ENCODE data around the gene MALRD1. TPM values are rescaled to one million over a fixed set of nuclear protein-coding genes. Genes with fewer than 3 reads are reported as not detected.

Gene MALRD1
- total and polyA plus RNA-seq, 5 donors, result 0.58 to 2.7 (median 2.0) TPM

DNA sequence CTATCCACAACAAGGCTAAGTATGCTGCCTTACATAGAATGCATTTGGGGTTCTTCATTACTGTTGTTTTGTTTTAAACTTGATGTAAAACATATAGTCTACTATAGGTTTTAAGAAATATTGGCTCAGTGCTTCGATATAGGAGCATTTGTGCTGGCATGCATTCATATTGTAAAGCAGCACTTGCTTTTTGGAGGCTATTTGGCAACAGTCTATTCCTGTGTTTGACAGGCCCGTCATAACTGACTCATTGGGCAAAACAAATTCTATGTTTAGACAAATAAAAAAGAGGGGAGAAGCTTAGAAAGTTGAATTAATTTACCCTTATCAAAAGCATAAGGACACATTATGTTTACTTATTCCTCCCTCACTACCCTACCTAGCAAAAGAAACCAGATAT lies 729.2 kb downstream of the MALRD1 start:
- intact Hi-C loops (cut with DNase I), result no loop called here
- no peaks in the 10 kb centered on the region for H3K4me1 ChIP-seq (ENCODE audit: control insufficient read depth, insufficient read depth, low read length)
- H3K27ac ChIP-seq (ENCODE audit: low read length), result no peak overlapping the region
- H3K27me3 ChIP-seq (ENCODE audit: control insufficient read depth, insufficient read depth), result no peaks in the 10 kb centered on the region
- DNase-seq (no peak), ATAC-seq (no peak)
- H3K4me3 ChIP-seq (ENCODE audit: low read length), result no peak overlapping the region
- no peaks in the 10 kb centered on the region for H3K9me3 ChIP-seq (ENCODE audit: control insufficient read depth, low read length)
- WGBS, result 35% methylated on average over 2 of the region's 2 CpGs

- DNase-seq, result no peak
- Histone ChIP-seq H3K27ac (ENCODE audit: low read length) (no peak overlapping the region), H3K4me3 (ENCODE audit: low read length) (no peak overlapping the region), H3K4me1 (ENCODE audit: control insufficient read depth, insufficient read depth, low read length) (no peaks in the 10 kb centered on the region), H3K27me3 (ENCODE audit: control insufficient read depth, insufficient read depth) (no peaks in the 10 kb centered on the region), H3K9me3 (ENCODE audit: control insufficient read depth, low read length) (no peaks in the 10 kb centered on the region)
- 78% methylated on average over 2 of the region's 2 CpGs for WGBS
- no peak for ATAC-seq
- intact Hi-C loops (cut with DNase I), result no loop called here
These were observed 730.4 kb downstream of the MALRD1 start for GRCh38 chr10:19778996-19779395.

DNA sequence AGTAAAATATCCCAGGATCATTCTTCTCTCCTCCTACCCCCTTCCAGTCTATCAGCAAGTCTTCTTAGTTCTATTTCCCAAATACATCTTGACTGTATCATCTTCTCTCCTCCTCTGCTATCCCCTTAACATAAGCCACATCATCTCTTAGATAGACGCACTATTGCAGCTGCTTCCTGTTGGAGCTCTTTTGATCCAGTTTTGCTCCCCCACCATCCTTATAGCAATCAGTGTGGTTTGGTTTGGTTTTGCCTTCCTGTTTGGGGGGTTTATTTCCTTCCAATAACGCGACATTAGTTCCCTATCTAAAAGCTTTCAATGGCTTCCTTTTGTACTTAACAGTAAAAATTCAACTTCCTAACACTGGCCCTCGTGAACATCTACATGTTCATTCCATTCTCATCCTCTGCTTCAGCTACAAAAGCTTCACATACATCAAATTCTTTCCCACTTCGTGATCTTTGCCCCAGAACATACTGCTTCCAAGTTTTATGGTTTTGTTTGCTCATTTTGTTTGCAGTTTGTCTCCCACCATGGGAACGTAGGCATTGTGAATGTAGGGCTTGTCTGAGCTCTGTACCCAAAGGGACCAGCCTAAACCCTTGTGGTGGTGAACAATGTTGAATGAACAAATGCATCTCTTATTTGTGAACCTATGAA lies 734.0 kb downstream of the MALRD1 start:
- 60% methylated on average over 6 of the region's 6 CpGs for WGBS
- H3K4me3 ChIP-seq (ENCODE audit: low read length), result no peak overlapping the region
- ATAC-seq, result no peak

GRCh38 chr10:19783721-19784120 lies 735.1 kb downstream of the MALRD1 start:
- Histone ChIP-seq H3K4me3 (ENCODE audit: low read length) (no peak overlapping the region), H3K4me1 (ENCODE audit: control insufficient read depth, insufficient read depth, low read length) (no peaks in the 10 kb centered on the region), H3K9me3 (ENCODE audit: control insufficient read depth, low read length) (no peaks in the 10 kb centered on the region), H3K27me3 (ENCODE audit: control insufficient read depth, insufficient read depth) (no peaks in the 10 kb centered on the region), H3K27ac (ENCODE audit: low read length) (no peak overlapping the region)
- WGBS, result 93% methylated on average over 4 of the region's 4 CpGs
- no peak for ATAC-seq
- DNase-seq, result no peak
- intact Hi-C loops (cut with DNase I), result loop anchor here in 1 of 4 donors (10.0 kb wide), 1 partner anchor 369 kb away; no protein-coding TSS in a partner anchor

More for the DNA sequence above, 734.0 kb downstream of the MALRD1 start:
- no peak overlapping the region for H3K27ac ChIP-seq (ENCODE audit: low read length)
- intact Hi-C loops (cut with DNase I), result loop anchor here in 1 of 4 donors (10.0 kb wide), 1 partner anchor 368 kb away; no protein-coding TSS in a partner anchor
- no peaks in the 10 kb centered on the region for H3K27me3 ChIP-seq (ENCODE audit: control insufficient read depth, insufficient read depth)
- no peak for DNase-seq
- H3K4me1 ChIP-seq (ENCODE audit: control insufficient read depth, insufficient read depth, low read length), result no peaks in the 10 kb centered on the region
- H3K9me3 ChIP-seq (ENCODE audit: control insufficient read depth, low read length), result no peaks in the 10 kb centered on the region
